Neuron (in vitro differentiated cells): ENCODE data around the gene ADAD1.

Source experiments
- H2AFZ ChIP-seq: one replicate; pipeline ENCODE4 v1.6.1; 2013; ENCODE audit warnings: low read depth, mild to moderate bottlenecking, inconsistent platforms, low read length, moderate library complexity
- H3K27me3 ChIP-seq: one replicate; pipeline ENCODE4 v1.6.1; 2013; ENCODE audit warnings: low read length; ENCODE audit not compliant: insufficient read depth
- H3K36me3 ChIP-seq: one replicate; pipeline ENCODE4 v1.6.1; 2013; ENCODE audit warnings: low read length; ENCODE audit not compliant: insufficient read depth
- H3K4me1 ChIP-seq: one replicate; pipeline ENCODE4 v1.6.1; 2013; ENCODE audit warnings: low read length; ENCODE audit not compliant: insufficient read depth
- H3K4me3 ChIP-seq: 2 replicates; pipeline ENCODE4 v1.5.1; 2013; ENCODE audit warnings: mild to moderate bottlenecking, low read length, moderate library complexity
- H3K9me3 ChIP-seq: one replicate; pipeline ENCODE4 v1.6.1; 2013; ENCODE audit warnings: low read length

The ADAD1 gene

DNA sequence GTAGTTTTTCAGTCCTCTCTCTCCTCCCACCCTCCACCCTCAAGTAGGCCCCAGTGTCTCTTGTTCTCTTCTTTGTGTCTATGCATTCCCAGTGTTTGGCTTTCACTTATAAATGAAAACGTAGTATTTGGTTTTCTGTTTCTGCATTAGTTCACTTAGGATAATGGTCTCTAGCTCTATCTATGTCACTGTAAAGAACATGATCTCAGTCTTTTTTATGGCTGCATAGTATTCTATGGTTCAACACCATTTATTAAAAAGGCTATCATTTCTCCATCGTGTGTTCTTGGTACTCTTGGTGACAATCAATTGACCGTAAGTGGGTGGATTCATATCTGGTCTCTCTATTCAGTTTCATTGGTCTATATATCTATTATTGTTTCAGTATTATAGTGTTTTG, 96.4 kb downstream of the ADAD1 start:
- Histone ChIP-seq H3K4me1 (no peaks in the 10 kb centered on the region), H3K27me3 (no peaks in the 10 kb centered on the region), H3K4me3 (no peak overlapping the region), H3K36me3 (no peaks in the 10 kb centered on the region), H3K9me3 (no peaks in the 10 kb centered on the region), H2AFZ (no peak overlapping the region)

GRCh38 chr4:122476126-122476525, 97.3 kb downstream of the ADAD1 start:
- no peaks in the 10 kb centered on the region for H3K36me3 ChIP-seq
- H3K27me3 ChIP-seq, result no peaks in the 10 kb centered on the region
- no peak overlapping the region for H2AFZ ChIP-seq
- no peaks in the 10 kb centered on the region for H3K9me3 ChIP-seq
- no peak overlapping the region for H3K4me3 ChIP-seq
- no peaks in the 10 kb centered on the region for H3K4me1 ChIP-seq

DNA sequence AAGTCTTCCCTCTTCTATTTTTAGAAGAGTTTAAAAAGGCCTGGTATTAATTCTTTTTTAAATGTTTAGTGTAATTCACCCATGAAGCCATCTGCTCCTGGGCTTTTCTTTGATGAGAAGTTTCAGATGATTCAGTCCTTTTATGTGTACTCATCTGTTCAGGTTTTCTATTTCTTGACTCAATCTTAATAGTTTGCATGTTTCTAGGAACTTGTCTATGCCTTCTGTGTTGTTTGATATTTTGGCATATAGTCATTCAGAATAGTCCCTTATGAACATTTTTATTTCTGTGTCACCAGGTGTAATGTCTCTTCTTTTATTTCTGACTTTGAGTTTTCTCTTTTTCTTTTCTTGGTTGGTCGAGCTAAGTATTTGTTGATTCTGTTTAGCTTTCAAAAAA, 97.9 kb downstream of the ADAD1 start:
- no peaks in the 10 kb centered on the region for H3K4me1 ChIP-seq
- H3K27me3 ChIP-seq, result no peaks in the 10 kb centered on the region
- no peaks in the 10 kb centered on the region for H3K36me3 ChIP-seq
- H3K9me3 ChIP-seq, result no peaks in the 10 kb centered on the region
- H2AFZ ChIP-seq, result no peak overlapping the region
- no peak overlapping the region for H3K4me3 ChIP-seq
